Duodenal mucosa (tissue), 2 donors: Measurements from ENCODE around the gene EVC2.
"Not testable (repeated sequence)": the region's sequence is repeated elsewhere in the genome, so short reads cannot be mapped to it uniquely, and the experiment has no call there.

ENCODE experiments used
- H3K27ac ChIP-seq: one replicate; pipeline ENCODE4 v1.7.0; 2013; ENCODE audit warnings: low read depth, low read length
- H3K27me3 ChIP-seq, 2 donors: one replicate each; pipeline ENCODE4 v1.7.0; 2013; ENCODE audit warnings: low read length in 2 of 2, control low read depth in 1 of 2; ENCODE audit not compliant: insufficient read depth in 2 of 2, control insufficient read depth in 1 of 2
- H3K36me3 ChIP-seq, 2 donors: one replicate each; pipeline ENCODE4 v1.7.0; 2013; ENCODE audit warnings: low read length in 2 of 2, control low read depth in 1 of 2; ENCODE audit not compliant: insufficient read depth in 2 of 2, control insufficient read depth in 1 of 2
- H3K4me1 ChIP-seq, 2 donors: one replicate each; pipeline ENCODE4 v1.7.0; 2013; ENCODE audit warnings: low read length in 2 of 2, control low read depth in 1 of 2; ENCODE audit not compliant: insufficient read depth in 2 of 2, control insufficient read depth in 1 of 2
- H3K4me3 ChIP-seq, 2 donors: one replicate each; pipeline ENCODE4 v1.7.0; 2013; ENCODE audit warnings: low read length in 2 of 2, low read depth in 1 of 2
- H3K9ac ChIP-seq, 2 donors: one replicate each; pipeline ENCODE4 v1.7.0; 2013; ENCODE audit warnings: low read length in 2 of 2, low read depth in 1 of 2
- H3K9me3 ChIP-seq, 2 donors: one replicate each; pipeline ENCODE4 v1.7.0; 2013; ENCODE audit warnings: low read length in 2 of 2, control low read depth in 1 of 2; ENCODE audit not compliant: control insufficient read depth in 1 of 2

EVC2 gene

DNA sequence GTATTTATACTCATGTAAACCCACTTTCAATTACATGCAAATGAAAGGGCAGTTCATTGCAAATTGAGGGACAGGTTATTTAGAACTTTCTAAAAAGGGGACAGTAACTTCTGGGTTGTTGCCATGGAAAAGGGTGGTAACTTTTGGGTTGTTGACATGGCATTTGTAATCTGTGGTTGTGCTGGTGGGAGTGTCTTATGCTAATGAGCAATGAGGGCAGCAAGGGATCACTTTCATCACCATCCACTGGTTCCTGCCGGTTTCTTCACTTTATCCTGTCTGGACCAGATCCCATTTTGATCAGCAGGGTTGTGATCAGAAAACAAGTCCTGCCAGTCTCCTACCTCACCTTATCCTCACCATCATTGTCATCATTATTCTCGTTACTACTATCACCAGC, 34.6 kb upstream of the EVC2 start:
- Histone ChIP-seq H3K4me3 (no peak overlapping the region), H3K27me3 (no peaks in the 10 kb centered on the region), H3K27ac (no peak overlapping the region)

DNA sequence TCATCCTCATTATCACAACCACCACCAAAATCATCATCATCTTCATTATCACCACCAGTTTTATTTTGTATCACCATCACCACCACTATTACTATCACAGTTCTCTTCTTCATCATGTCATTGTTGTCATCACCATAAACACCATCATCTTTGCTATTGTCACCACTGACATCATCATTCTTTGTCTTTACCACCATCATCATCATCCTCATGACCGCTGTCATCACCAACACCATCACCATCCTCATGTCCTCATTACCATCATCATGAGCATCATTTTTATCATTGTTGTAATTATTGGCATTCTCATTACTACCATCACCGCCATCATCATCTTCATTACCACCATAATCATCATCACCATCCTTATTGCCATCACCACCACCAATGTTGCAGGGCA, 34.0 kb upstream of the EVC2 start:
- H3K27me3 ChIP-seq, result no peaks in the 10 kb centered on the region
- no peaks in the 10 kb centered on the region for H3K36me3 ChIP-seq
- no peaks in the 10 kb centered on the region for H3K4me1 ChIP-seq
- no peak overlapping the region for H3K9ac ChIP-seq
- H3K9me3 ChIP-seq, result no peaks in the 10 kb centered on the region
- H3K4me3 ChIP-seq, result no peak overlapping the region
- no peak overlapping the region for H3K27ac ChIP-seq

More for the DNA sequence above, 34.6 kb upstream of the EVC2 start:
- H3K9me3 ChIP-seq, result no peaks in the 10 kb centered on the region
- H3K36me3 ChIP-seq, result no peaks in the 10 kb centered on the region
- no peak overlapping the region for H3K9ac ChIP-seq
- no peaks in the 10 kb centered on the region for H3K4me1 ChIP-seq

DNA sequence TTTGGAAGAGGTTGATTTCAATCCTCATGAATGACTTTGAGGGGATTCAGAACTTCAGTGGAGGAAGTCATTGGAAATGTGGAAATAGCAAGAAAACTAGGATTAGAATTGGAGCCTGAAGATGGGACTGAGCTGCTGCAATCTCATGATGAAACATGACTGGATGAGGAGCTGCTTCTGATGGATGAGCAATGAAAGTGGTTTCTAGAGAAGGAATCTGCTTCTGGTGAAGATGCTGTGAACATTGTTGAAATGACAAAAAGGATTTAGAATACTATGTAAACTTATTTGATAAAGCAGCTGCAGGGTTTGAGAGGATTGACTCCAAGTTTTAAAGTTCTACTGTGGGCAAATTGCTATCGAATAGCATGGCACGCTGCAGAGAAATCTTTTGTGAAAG, 29.7 kb upstream of the EVC2 start:
- H3K9ac ChIP-seq, result no peak overlapping the region
- H3K27me3 ChIP-seq, result no peaks in the 10 kb centered on the region
- no peak overlapping the region for H3K4me3 ChIP-seq
- H3K27ac ChIP-seq, result no peak overlapping the region
- H3K4me1 ChIP-seq, result no peaks in the 10 kb centered on the region
- H3K9me3 ChIP-seq, result no peaks in the 10 kb centered on the region
- peaks cover 0 to 6% of the 10 kb centered on the region in 2 donors for H3K36me3 ChIP-seq

DNA sequence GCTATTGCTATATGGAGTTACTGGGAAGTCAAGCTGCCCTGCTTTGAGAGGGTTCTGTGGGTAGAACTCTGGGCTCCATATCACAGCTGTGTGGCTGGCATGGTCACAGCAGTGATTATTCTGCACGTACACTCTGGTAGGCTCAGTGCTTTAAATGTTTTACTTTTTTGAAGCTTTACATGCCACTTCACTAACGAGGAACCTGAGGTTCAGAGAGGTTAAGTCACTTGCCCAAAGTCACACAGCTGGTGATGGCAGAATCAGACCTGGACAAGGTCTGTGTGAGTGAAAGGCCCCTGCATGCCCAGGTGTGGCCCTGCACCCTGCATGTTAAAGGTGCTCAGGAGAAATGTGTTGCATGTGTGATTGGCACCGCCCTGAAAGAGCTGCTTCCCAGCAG, 27.1 kb upstream of the EVC2 start:
- H3K4me1 ChIP-seq, result no peaks in the 10 kb centered on the region
- no peak overlapping the region for H3K27ac ChIP-seq
- H3K9ac ChIP-seq, result no peak overlapping the region
- H3K36me3 ChIP-seq, result peaks cover 0 to 6% of the 10 kb centered on the region in 2 donors
- no peaks in the 10 kb centered on the region for H3K9me3 ChIP-seq
- H3K27me3 ChIP-seq, result no peaks in the 10 kb centered on the region
- no peak overlapping the region for H3K4me3 ChIP-seq

DNA sequence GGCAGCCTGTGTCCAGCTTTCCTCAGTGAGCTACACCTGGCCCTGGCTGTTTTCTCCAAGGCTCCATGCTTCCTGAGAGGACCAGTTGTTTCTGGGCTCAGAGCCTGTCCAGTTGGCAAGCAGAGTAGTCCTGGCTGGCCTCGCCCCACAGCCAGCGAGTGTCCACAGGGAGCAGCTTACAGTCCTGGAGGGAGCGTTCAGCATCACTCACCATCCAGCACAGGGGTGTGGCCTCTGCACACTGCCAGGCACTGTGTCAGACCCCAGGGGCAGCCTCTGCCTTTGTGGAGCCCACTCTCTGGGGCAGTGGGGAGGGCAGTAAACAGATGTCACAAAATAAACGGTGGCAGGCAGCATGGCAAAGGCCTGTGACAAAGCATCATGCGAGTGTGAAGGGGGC, 26.5 kb upstream of the EVC2 start:
- H3K4me1 ChIP-seq, result no peaks in the 10 kb centered on the region
- H3K27ac ChIP-seq, result no peak overlapping the region
- no peak overlapping the region for H3K4me3 ChIP-seq
- no peak overlapping the region for H3K9ac ChIP-seq
- H3K27me3 ChIP-seq, result no peaks in the 10 kb centered on the region
- H3K9me3 ChIP-seq, result no peaks in the 10 kb centered on the region
- peaks cover 0 to 6% of the 10 kb centered on the region in 2 donors for H3K36me3 ChIP-seq

DNA sequence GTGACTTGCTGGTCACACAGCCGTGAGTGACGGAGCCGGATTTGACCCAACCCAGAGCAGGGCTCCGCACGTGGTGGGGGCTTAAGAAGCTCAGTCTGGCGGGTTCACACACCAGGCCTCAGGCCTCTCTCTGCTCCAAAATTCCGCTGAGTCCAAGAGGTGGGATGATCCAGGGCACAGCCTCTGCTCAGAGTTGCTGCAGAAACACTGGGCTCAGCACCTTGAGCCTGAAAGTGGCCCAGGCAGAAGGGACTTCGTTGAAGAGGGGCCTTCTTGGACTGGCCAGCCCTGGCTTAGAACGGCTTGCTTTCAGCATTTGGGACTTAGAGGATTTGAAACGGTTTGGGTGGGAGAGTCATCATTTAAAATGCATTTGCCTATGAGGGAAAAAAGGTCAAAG, 23.8 kb upstream of the EVC2 start:
- H3K36me3 ChIP-seq, result peaks cover 0 to 6% of the 10 kb centered on the region in 2 donors

DNA sequence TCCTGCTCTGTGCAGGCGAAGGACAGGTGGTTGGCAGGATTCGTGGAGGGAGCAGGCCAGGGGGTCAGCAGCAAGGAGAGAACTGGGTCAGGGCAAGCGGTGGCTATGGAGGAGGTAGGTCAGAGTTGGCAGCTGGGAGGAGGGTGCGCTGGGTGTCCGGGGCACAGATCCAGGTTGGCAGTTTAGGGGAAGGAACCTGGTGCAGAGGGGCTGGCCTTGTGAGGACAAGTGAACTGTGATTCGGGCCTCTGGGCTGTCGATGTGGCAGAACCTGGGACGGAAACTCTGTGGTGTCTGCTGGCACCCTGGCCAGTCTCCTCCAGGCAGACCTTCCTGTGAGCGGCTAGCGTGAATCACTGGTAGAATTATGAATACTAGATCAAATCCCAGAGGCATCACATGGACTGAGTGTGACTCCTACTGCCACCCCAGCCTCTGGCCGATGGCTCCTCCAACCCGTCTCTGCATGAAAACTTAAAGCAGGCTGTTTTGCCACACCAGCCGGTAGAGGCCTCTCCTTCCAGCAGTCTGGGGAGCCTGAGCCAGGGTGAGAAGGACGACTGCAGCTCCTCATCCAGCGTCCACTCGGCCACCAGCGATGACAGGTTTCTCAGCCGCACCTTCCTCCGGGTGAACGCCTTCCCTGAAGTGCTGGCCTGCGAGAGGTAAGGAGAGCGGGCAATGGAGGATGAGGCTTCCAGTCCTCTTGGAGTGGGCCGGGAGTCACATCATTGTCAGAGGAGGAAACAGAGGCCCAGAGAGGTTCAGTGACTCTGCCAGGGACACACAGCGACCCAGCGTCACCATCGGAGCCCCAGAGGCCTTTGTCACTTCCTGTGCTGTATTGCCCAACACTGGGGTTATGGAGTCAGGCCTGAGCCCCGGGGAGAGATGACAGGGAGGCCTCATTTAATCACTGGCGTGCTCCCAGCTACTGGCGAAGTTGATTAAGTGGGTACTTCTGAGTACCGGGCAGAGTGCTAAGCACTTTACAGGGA, 22.9 kb upstream of the EVC2 start:
- Histone ChIP-seq H3K27ac (no peak overlapping the region), H3K9me3 (no peaks in the 10 kb centered on the region), H3K9ac (no peak overlapping the region), H3K36me3 (peaks cover 0 to 6% of the 10 kb centered on the region in 2 donors), H3K27me3 (no peaks in the 10 kb centered on the region), H3K4me1 (no peaks in the 10 kb centered on the region), H3K4me3 (no peak overlapping the region)

More for the DNA sequence above, 23.8 kb upstream of the EVC2 start:
- no peak overlapping the region for H3K27ac ChIP-seq
- no peaks in the 10 kb centered on the region for H3K9me3 ChIP-seq
- no peak overlapping the region for H3K9ac ChIP-seq
- no peaks in the 10 kb centered on the region for H3K27me3 ChIP-seq
- no peaks in the 10 kb centered on the region for H3K4me1 ChIP-seq
- no peak overlapping the region for H3K4me3 ChIP-seq

DNA sequence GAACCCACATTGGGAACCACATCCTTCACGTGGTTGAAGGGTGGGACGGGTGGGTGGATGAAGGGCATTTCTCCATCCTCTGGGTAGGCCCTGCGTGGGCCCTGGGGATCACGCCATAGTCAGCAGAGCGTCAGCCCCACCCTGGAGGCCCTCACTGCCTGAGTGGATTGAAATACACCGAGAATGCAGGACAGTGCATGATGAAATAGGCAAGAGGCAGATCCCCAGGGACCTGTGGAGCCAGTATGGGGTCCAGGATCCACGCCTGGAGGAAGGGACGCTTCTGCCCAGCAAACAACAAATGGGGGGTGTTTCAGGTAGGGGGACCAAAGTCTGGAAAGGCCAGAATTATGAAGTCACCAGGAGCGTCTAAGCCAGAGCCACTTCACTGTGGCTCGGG, 22.1 kb upstream of the EVC2 start:
- H3K4me3 ChIP-seq, result no peak overlapping the region
- no peaks in the 10 kb centered on the region for H3K4me1 ChIP-seq

DNA sequence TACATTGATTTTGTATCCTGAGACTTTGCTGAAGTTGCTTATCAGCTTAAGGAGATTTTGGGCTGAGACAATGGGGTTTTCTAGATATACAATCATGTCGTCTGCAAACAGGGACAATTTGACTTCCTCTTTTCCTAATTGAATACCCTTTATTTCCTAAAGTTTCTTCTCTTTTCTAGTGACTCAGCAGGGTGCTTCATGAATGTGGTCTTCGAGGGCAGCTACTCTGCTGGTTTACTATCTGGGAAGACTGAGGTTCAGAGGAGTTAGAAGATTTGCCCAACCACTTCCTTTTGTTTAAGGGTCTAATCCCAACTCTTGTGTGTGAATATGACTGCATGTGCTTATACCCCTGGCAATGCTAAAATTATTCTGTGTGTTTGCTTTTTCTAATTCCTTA, 20.1 kb upstream of the EVC2 start:
- H3K9me3 ChIP-seq, H3K4me3 ChIP-seq, H3K9ac ChIP-seq, H3K27me3 ChIP-seq, H3K4me1 ChIP-seq, H3K36me3 ChIP-seq, H3K27ac ChIP-seq: not testable (repeated sequence)

More for the DNA sequence above, 22.1 kb upstream of the EVC2 start:
- Histone ChIP-seq H3K9ac (no peak overlapping the region), H3K36me3 (peaks cover 0 to 3% of the 10 kb centered on the region in 2 donors), H3K27ac (no peak overlapping the region), H3K9me3 (no peaks in the 10 kb centered on the region), H3K27me3 (no peaks in the 10 kb centered on the region)

DNA sequence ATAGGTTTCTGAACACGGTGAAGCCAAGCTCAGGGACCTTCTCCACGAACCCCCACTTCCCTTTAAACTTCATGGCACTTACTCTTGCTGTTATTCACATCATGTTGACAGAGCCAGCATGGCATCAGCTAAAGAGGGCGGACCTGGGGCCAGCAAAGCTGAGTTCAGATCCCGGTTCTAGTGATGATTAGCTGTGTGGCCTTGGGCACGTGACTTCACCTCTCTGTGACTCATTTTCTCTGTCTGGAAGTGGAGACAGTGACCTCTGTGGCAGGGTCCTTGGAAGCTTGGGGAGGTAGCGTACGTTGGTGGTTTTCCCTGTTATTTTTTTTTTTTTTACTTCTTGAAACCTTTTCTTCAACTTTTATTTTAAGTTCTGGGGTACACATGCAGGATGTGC, 16.0 kb upstream of the EVC2 start:
- Histone ChIP-seq H3K36me3 (no peaks in the 10 kb centered on the region), H3K27ac (no peak overlapping the region), H3K4me1 (no peaks in the 10 kb centered on the region), H3K4me3 (no peak overlapping the region), H3K27me3 (no peaks in the 10 kb centered on the region), H3K9me3 (no peaks in the 10 kb centered on the region), H3K9ac (no peak overlapping the region)
